ENCODE data around the gene HOXB8.

HOXB8 gene

GRCh38 chr17:48578616-48579470, 36.2 kb downstream of the HOXB8 start:
- TF ChIP-seq ZNF384 (IDR thresholded peaks at IDR 0.05), result no peak
- TF ChIP-seq ARNT (IDR thresholded peaks at IDR 0.05), result no peak
- no peak for TF ChIP-seq FOXK2 (IDR thresholded peaks at IDR 0.05)
- TF ChIP-seq BHLHE40 (IDR thresholded peaks at IDR 0.05; ENCODE audit: borderline replicate concordance), result no peak
- no peak for TF ChIP-seq TARDBP (IDR thresholded peaks at IDR 0.05)
- TF ChIP-seq SUZ12 (IDR thresholded peaks at IDR 0.05), result no peak
- no peak for TF ChIP-seq CTBP1 (IDR thresholded peaks at IDR 0.05; ENCODE audit: borderline replicate concordance)
- TF ChIP-seq HDGF (IDR thresholded peaks at IDR 0.05; ENCODE audit: borderline replicate concordance), result no peak
- TF ChIP-seq FOXA1 (IDR thresholded peaks at IDR 0.05), result no peak
- TF ChIP-seq ELF4 (IDR thresholded peaks at IDR 0.05), result no peak
- TF ChIP-seq NFRKB (IDR thresholded peaks at IDR 0.05), result no peak
- TF ChIP-seq SP1 (IDR thresholded peaks at IDR 0.05), result no peak
- no peak for TF ChIP-seq L3MBTL2 (conservative IDR thresholded peaks at IDR 0.05)
- no peak for TF ChIP-seq FOXM1 (IDR thresholded peaks at IDR 0.05; ENCODE audit: borderline replicate concordance)
- no peak for TF ChIP-seq LEF1 (IDR thresholded peaks at IDR 0.05; ENCODE audit: borderline replicate concordance)
- no peak for TF ChIP-seq PKNOX1 (IDR thresholded peaks at IDR 0.05)
- POLR2A ChIA-PET, result interaction anchor here (0.9 to 3.4 kb wide), 2 partner anchors 10 to 16 kb away, joined by 3 to 19 read pairs; partner anchors contain the start of gene HOXB3
- CTCF ChIA-PET, result interaction anchor here (0.8 kb wide), 1 partner anchor 37 kb away, joined by 4 read pairs; no protein-coding TSS in a partner anchor
- DNase-seq (ENCODE audit: extremely low spot score), result no peak

- no peak for DNase-seq (ENCODE audit: extremely low spot score)
- TF ChIP-seq TARDBP (IDR thresholded peaks at IDR 0.05), result no peak
- no peak for TF ChIP-seq ELF4 (IDR thresholded peaks at IDR 0.05)
- TF ChIP-seq CTBP1 (IDR thresholded peaks at IDR 0.05; ENCODE audit: borderline replicate concordance), result no peak
- TF ChIP-seq SP1 (IDR thresholded peaks at IDR 0.05), result no peak
- TF ChIP-seq FOXM1 (IDR thresholded peaks at IDR 0.05; ENCODE audit: borderline replicate concordance), result no peak
- TF ChIP-seq NFRKB (IDR thresholded peaks at IDR 0.05), result no peak
- no peak for TF ChIP-seq SUZ12 (IDR thresholded peaks at IDR 0.05)
- TF ChIP-seq BHLHE40 (IDR thresholded peaks at IDR 0.05; ENCODE audit: borderline replicate concordance), result no peak
- TF ChIP-seq HDGF (IDR thresholded peaks at IDR 0.05; ENCODE audit: borderline replicate concordance), result no peak
- no peak for TF ChIP-seq ZNF384 (IDR thresholded peaks at IDR 0.05)
- no peak for TF ChIP-seq ARNT (IDR thresholded peaks at IDR 0.05)
- ChIA-PET POLR2A (interaction anchor here (3.4 kb wide), 1 partner anchor 11 kb away, joined by 19 read pairs; the partner anchor contains the start of gene HOXB3), CTCF (interaction anchor here (1.0 kb wide), 1 partner anchor 43 kb away, joined by 4 read pairs; no protein-coding TSS in a partner anchor)
These were observed 37.0 kb downstream of the HOXB8 start, which contains the start of gene HOXB4 for GRCh38 chr17:48577946-48578615. TSS of gene HOXB4 (minus strand) at chr17:48578350. CDS start at chr17:48578319, 31 bp downstream.

GRCh38 chr17:48577330-48577945, 37.7 kb downstream of the HOXB8 start:
- no peak for DNase-seq (ENCODE audit: extremely low spot score)
- TF ChIP-seq PKNOX1 (IDR thresholded peaks at IDR 0.05) (peak; percentile 94), ARNT (IDR thresholded peaks at IDR 0.05) (peak; percentile 85), LEF1 (IDR thresholded peaks at IDR 0.05; ENCODE audit: borderline replicate concordance) (peak; percentile 98), FOXA1 (IDR thresholded peaks at IDR 0.05) (no peak), NFRKB (IDR thresholded peaks at IDR 0.05) (no peak), L3MBTL2 (conservative IDR thresholded peaks at IDR 0.05) (peak; percentile 45), ELF4 (IDR thresholded peaks at IDR 0.05) (no peak), SP1 (IDR thresholded peaks at IDR 0.05) (no peak), FOXM1 (IDR thresholded peaks at IDR 0.05; ENCODE audit: borderline replicate concordance) (peak; percentile 69; the same call in 1 of the 2 replicates), CTBP1 (IDR thresholded peaks at IDR 0.05; ENCODE audit: borderline replicate concordance) (peak; percentile 99), FOXK2 (IDR thresholded peaks at IDR 0.05) (no peak), ZNF384 (IDR thresholded peaks at IDR 0.05) (no peak), HDGF (IDR thresholded peaks at IDR 0.05; ENCODE audit: borderline replicate concordance) (no peak)
- ChIA-PET POLR2A (interaction anchor here (1.1 to 3.4 kb wide), 4 partner anchors 11 to 38 kb away, joined by 3 to 19 read pairs (median 4); partner anchors contain the start of genes HOXB3 and HOXB8), CTCF (interaction anchor here (1.0 kb wide), 1 partner anchor 43 kb away, joined by 4 read pairs; no protein-coding TSS in a partner anchor)

GRCh38 chr17:48576479-48577309, 38.4 kb downstream of the HOXB8 start:
- no peak for DNase-seq (ENCODE audit: extremely low spot score)
- TF ChIP-seq ARNT (IDR thresholded peaks at IDR 0.05) (no peak), ELF4 (IDR thresholded peaks at IDR 0.05) (no peak), PKNOX1 (IDR thresholded peaks at IDR 0.05) (no peak), NFRKB (IDR thresholded peaks at IDR 0.05) (no peak), FOXK2 (IDR thresholded peaks at IDR 0.05) (no peak), L3MBTL2 (conservative IDR thresholded peaks at IDR 0.05) (no peak), BHLHE40 (IDR thresholded peaks at IDR 0.05; ENCODE audit: borderline replicate concordance) (no peak), CTBP1 (IDR thresholded peaks at IDR 0.05; ENCODE audit: borderline replicate concordance) (peak; percentile 78; the same call in 1 of the 2 replicates)
- POLR2A ChIA-PET, result interaction anchor here (0.6 to 3.4 kb wide), 5 partner anchors 10 to 38 kb away, joined by 3 to 19 read pairs (median 4); partner anchors contain the start of genes HOXB3 and HOXB8
- CTCF ChIA-PET, result no interaction called here
